RWPE2 (cell line): Measurements from ENCODE around the gene PTPN21.

ENCODE experiments used
- ATAC-seq: fragments of 200-7000 bp; cut with Tn5 transposase; 3 replicates; pipeline ENCODE4 v1.9.1; 2021; ENCODE audit warnings: low read depth
- DNase-seq: peaks from one replicate; pipeline ENCODE4 v3.0.0-alpha.2; 2020; ENCODE audit warnings: low spot score
- H3K27ac ChIP-seq: fragments of 450-650 bp; 2 replicates; pipeline ENCODE4 v1.5.1; 2017; ENCODE audit warnings: mild to moderate bottlenecking; ENCODE audit not compliant: poor library complexity, severe bottlenecking
- H3K27me3 ChIP-seq: fragments of 250-450 bp; sonication (Bioruptor Pico); 2 replicates; pipeline ENCODE4 v1.5.1; 2021; ENCODE audit warnings: mild to moderate bottlenecking, moderate library complexity; ENCODE audit not compliant: insufficient read depth, poor library complexity, severe bottlenecking
- H3K36me3 ChIP-seq: fragments of 250-450 bp; sonication (Bioruptor Pico); 2 replicates; pipeline ENCODE4 v1.5.1; 2020; ENCODE audit warnings: low read depth, mild to moderate bottlenecking, moderate library complexity
- H3K4me1 ChIP-seq: fragments of 250-450 bp; sonication (Bioruptor Pico); 2 replicates; pipeline ENCODE4 v1.5.1; 2021; ENCODE audit warnings: mild to moderate bottlenecking, moderate library complexity; ENCODE audit not compliant: insufficient read depth, poor library complexity, severe bottlenecking
- H3K4me3 ChIP-seq: fragments of 250-450 bp; sonication (Bioruptor Pico); 2 replicates; pipeline ENCODE4 v1.5.1; 2021; ENCODE audit warnings: mild to moderate bottlenecking, moderate library complexity; ENCODE audit not compliant: severe bottlenecking
- H3K9me3 ChIP-seq: fragments of 250-450 bp; sonication (Bioruptor Pico); 2 replicates; pipeline ENCODE4 v1.5.1; 2021; ENCODE audit warnings: mild to moderate bottlenecking, moderate library complexity; ENCODE audit not compliant: severe bottlenecking
- CTCF ChIP-seq: fragments of 450-650 bp; IDR thresholded peaks from one replicate; pipeline ENCODE4 v1.5.1; 2017; ENCODE audit warnings: mild to moderate bottlenecking, moderate library complexity; ENCODE audit not compliant: poor library complexity, severe bottlenecking

The PTPN21 gene

DNA sequence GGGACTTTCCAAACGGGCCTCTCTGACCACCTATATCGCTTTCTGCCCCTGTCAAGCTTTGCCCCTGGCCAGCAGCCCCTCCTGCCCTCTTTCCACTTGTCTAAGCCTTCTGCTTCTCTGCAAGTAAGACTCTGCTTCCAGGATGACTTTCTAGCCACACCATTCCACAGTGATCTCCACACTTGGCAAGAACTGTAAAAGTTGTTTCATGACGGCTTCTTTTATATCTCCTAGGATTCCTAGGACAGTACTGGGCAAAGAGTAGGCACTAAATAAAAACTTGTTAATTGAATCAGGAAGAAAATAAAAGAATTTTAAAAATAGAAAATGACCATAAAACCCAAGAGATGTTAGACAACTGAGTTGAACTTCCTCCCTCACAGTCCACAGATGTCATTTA, 1.8 kb upstream of the PTPN21 start:
- H3K36me3 ChIP-seq = no peaks in the 10 kb centered on the region
- no peaks in the 10 kb centered on the region for H3K9me3 ChIP-seq
- TF ChIP-seq CTCF = no peak
- no peaks in the 10 kb centered on the region for H3K27me3 ChIP-seq
- DNase-seq (no peak), ATAC-seq (no peak)
- H3K4me3 ChIP-seq = no peak overlapping the region
- H3K27ac ChIP-seq = no peak overlapping the region
- H3K4me1 ChIP-seq = peaks cover 19% of the 10 kb centered on the region

DNA sequence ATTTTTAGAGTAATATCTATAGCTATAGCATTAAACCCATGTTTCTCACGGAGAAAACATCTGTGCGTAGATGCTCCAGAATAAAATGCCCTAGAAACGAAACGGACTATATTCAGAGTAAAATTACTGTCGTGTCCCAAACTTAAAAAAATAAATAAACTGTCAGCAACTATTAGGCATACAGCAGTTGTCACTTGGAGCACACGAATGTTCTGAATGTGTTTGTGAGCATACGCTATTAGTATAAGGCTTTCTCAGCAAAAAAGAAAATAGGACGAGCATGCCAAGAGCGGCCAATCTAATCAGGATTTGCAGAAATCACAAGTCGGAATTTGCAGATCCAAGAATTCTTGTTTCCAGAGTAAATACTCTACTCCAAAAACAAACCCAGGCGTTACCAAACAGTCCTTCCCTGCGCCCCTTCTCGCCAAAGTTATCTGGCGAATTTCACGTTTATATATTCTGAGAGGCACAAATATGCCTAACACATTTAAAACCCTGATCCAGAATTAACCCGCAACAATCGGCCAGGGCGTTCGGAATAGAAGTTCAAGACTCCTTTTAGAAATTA, 836 bp downstream of the PTPN21 start:
- no peak for TF ChIP-seq CTCF
- H3K36me3 ChIP-seq = peaks cover 13% of the 10 kb centered on the region
- H3K27ac ChIP-seq = peak overlapping the region; percentile 81
- ATAC-seq = no peak
- H3K27me3 ChIP-seq = no peaks in the 10 kb centered on the region
- H3K4me3 ChIP-seq = peak overlapping the region; percentile 67
- no peak for DNase-seq
- no peaks in the 10 kb centered on the region for H3K9me3 ChIP-seq
- H3K4me1 ChIP-seq = peaks cover 24% of the 10 kb centered on the region

GRCh38 chr14:88552876-88553275, 1.9 kb downstream of the PTPN21 start:
- no peak for TF ChIP-seq CTCF
- Histone ChIP-seq H3K36me3 (peaks cover 18% of the 10 kb centered on the region), H3K27me3 (no peaks in the 10 kb centered on the region), H3K4me1 (peaks cover 24% of the 10 kb centered on the region), H3K9me3 (no peaks in the 10 kb centered on the region), H3K4me3 (peak overlapping the region; percentile 67), H3K27ac (no peak overlapping the region)
- DNase-seq (no peak), ATAC-seq (no peak)

- peaks cover 24% of the 10 kb centered on the region for H3K4me1 ChIP-seq
- H3K9me3 ChIP-seq = no peaks in the 10 kb centered on the region
- no peak for TF ChIP-seq CTCF
- DNase-seq (no peak), ATAC-seq (peak; percentile 31)
- H3K4me3 ChIP-seq = peak overlapping the region; percentile 67
- peaks cover 19% of the 10 kb centered on the region for H3K36me3 ChIP-seq
- H3K27me3 ChIP-seq = no peaks in the 10 kb centered on the region
- H3K27ac ChIP-seq = peak overlapping the region; percentile 16
Measured at GRCh38 chr14:88551980-88552431, 2.8 kb downstream of the PTPN21 start.

- peak overlapping the region; percentile 67 for H3K4me3 ChIP-seq
- TF ChIP-seq CTCF = peak; percentile 53
- no peaks in the 10 kb centered on the region for H3K27me3 ChIP-seq
- peak; percentile 84 for ATAC-seq
- H3K9me3 ChIP-seq = no peaks in the 10 kb centered on the region
- DNase-seq = peak; percentile 89
- H3K27ac ChIP-seq = peak overlapping the region; percentile 16
- peaks cover 25% of the 10 kb centered on the region for H3K36me3 ChIP-seq
- H3K4me1 ChIP-seq = peaks cover 24% of the 10 kb centered on the region
Measured at GRCh38 chr14:88551094-88551870, 3.5 kb downstream of the PTPN21 start.
